Epithelial cell of esophagus (primary cell): ENCODE measurements around the gene PIP4K2C.
"Not testable (repeated sequence)": the region's sequence is repeated elsewhere in the genome, so short reads cannot be mapped to it uniquely, and the experiment has no call there.

Experiments used
- DNase-seq: peaks from one replicate; pipeline ENCODE4 v3.0.0; 2010; ENCODE audit warnings: low read depth
- H3K4me3 ChIP-seq: 2 replicates; pipeline ENCODE4 v1.5.1; 2011; ENCODE audit warnings: mild to moderate bottlenecking, low read length, control low read depth
- TF ChIP-seq, protein P1 (sequence below): IDR thresholded peaks from 2 replicates; pipeline ENCODE4 v1.5.1; 2011; ENCODE audit warnings: low read depth, mild to moderate bottlenecking, low read length, control low read depth, inconsistent platforms; ENCODE audit not compliant: insufficient read depth; ENCODE audit errors: missing control alignments

PIP4K2C gene

DNA sequence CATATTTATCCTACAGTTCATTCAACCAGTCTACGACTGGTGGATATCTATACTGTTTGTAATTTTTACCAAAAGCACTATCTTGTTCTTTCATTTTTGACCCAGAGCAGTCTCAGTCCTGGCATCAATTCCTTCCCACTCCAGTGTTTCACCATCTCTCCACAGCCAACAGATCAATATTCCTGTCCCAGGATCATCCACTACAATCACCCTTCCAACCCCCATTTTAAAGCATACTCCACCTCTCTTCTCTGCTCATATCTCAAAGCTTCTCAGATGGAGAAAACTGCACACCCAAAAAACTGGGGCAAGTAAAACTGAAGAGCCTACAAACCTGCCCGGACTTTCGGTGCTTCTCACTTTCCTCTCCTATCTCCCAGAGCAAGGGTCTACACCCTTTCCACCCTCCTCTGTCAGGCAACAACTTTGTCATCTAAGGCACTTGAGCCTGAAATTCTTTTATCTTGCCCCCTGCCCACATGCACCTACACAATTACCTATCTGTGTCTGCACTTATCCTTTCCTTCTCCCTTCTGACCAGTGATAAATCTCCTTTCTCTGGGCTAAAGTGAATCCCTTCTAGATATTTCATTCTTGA, 4.1 kb upstream of the PIP4K2C start:
- TF ChIP-seq, protein P1, sequence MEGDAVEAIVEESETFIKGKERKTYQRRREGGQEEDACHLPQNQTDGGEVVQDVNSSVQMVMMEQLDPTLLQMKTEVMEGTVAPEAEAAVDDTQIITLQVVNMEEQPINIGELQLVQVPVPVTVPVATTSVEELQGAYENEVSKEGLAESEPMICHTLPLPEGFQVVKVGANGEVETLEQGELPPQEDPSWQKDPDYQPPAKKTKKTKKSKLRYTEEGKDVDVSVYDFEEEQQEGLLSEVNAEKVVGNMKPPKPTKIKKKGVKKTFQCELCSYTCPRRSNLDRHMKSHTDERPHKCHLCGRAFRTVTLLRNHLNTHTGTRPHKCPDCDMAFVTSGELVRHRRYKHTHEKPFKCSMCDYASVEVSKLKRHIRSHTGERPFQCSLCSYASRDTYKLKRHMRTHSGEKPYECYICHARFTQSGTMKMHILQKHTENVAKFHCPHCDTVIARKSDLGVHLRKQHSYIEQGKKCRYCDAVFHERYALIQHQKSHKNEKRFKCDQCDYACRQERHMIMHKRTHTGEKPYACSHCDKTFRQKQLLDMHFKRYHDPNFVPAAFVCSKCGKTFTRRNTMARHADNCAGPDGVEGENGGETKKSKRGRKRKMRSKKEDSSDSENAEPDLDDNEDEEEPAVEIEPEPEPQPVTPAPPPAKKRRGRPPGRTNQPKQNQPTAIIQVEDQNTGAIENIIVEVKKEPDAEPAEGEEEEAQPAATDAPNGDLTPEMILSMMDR, result no peak
- no peak for DNase-seq
- H3K4me3 ChIP-seq, result no peak overlapping the region

- not testable (repeated sequence) for H3K4me3 ChIP-seq, DNase-seq
Measured at GRCh38 chr12:57588951-57589610, 1.9 kb upstream of the PIP4K2C start.

- DNase-seq, result no peak
- TF ChIP-seq, protein P1, result no peak
- H3K4me3 ChIP-seq, result peak overlapping the region; percentile 97
Measured at GRCh38 chr12:57590479-57590863, 521 bp upstream of the PIP4K2C start.

DNA sequence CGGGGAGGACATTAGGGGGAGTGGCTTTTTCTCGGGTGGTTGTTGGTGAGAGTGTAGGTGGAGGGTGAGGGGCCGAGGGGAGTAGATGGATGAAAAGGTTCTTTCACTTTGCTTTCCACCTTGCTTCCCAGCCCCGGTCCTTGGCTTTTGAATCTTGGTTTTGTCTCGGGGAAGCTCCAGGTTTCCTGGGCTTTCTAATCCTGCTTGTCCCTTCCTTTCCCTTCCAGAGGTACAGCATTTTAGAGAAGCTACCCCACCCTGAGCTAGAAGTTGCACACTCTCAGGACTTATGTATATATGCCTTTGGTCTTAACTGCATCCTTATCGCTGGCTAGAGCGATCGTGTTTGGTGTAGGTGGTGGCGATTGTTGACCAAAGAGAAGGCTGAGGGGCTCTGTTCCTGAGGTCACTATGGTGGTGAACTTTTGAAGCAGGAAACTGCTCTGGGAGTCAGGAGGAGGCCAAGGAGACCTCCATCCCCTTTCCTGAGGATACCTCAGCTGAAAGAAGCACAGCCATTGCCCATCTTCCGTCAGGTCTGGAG, 862 bp downstream of the PIP4K2C start:
- DNase-seq, result no peak
- TF ChIP-seq, protein P1, result no peak

DNA sequence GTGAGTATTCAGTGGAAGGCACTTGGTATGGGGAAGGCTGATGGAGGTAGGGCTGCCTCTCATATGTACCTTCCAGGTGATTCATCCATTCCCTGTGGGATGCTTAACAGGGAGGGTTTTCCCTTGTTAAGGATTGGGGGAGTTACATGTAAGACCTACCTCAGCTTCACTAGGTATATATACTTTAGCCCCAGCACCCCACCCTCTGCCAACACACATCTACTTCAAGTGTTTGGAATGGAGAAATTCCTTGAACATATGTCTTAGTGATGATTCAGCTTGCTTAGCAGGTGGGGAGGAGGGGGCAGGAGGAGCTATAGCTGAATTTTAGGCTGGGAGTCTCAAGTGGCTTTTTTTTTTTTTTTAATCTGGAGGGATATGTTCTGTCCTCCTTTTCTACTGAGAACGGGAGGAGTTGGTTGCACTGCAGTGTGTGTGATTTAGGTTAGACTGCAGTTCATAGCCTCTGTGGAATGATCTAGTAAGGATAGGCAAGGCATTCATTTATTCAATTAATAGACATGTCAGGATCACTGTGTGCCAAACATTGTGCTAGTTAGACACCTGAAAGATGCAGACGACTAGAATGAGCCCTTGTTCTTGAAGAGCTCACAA, 1.7 kb downstream of the PIP4K2C start:
- TF ChIP-seq, protein P1, result no peak
- DNase-seq, result peak; percentile 67
- H3K4me3 ChIP-seq, result no peak overlapping the region

More for the DNA sequence above, 862 bp downstream of the PIP4K2C start:
- peak overlapping the region; percentile 97 for H3K4me3 ChIP-seq

GRCh38 chr12:57593187-57593586, 2.2 kb downstream of the PIP4K2C start:
- no peak overlapping the region for H3K4me3 ChIP-seq
- TF ChIP-seq, protein P1, result no peak
- DNase-seq, result no peak

DNA sequence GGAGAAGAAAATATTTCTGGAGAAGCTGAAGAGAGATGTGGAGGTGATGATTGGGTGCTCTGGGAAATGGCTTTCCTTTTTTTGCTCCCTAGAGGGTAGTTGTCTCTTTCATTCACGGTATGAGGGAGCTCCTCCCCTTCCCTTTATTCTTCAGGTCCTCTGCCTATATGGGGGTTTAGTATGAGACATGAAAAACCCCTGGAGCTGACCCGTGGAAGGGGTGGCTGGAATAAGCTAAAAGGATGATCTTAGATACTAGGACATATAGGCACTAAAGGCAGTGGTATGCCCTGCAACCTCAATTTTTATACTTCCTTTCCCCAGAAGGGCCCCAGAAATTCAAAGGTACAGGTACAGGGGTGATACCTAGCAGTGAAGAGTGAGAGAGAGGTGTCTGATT, 9.4 kb downstream of the PIP4K2C start:
- no peak for DNase-seq
- H3K4me3 ChIP-seq, result no peak overlapping the region
- TF ChIP-seq, protein P1, result no peak
